IgD-negative memory B cell (primary cell): ENCODE data around the gene PAEP. TPM values are rescaled to one million over a fixed set of nuclear protein-coding genes. Genes with fewer than 3 reads are reported as not detected.
"Not testable (repeated sequence)": the region's sequence is repeated elsewhere in the genome, so short reads cannot be mapped to it uniquely, and the experiment has no call there.

ENCODE experiments used
- H3K27ac Mint-ChIP-seq, 3 donors: one replicate each; pipeline ENCODE4 v1.8.0; 2020 to 2022; ENCODE audit warnings: mild to moderate bottlenecking in 3 of 3, mixed read lengths in 3 of 3, moderate library complexity in 1 of 3
- H3K27me3 Mint-ChIP-seq: one replicate; pipeline ENCODE4 v1.8.0; 2021; ENCODE audit warnings: mixed read lengths
- H3K36me3 Mint-ChIP-seq: one replicate; pipeline ENCODE4 v1.8.0; 2020; ENCODE audit warnings: mild to moderate bottlenecking, mixed read lengths
- H3K4me1 Mint-ChIP-seq, 3 donors: one replicate each; pipeline ENCODE4 v1.8.0; 2020 to 2022; ENCODE audit warnings: mixed read lengths in 3 of 3, mild to moderate bottlenecking in 1 of 3
- H3K4me3 Mint-ChIP-seq, 4 donors: one replicate each; pipeline ENCODE4 v1.8.0; 2020 to 2022; ENCODE audit warnings: mild to moderate bottlenecking in 4 of 4, mixed read lengths in 4 of 4, moderate library complexity in 3 of 4
- H3K9me3 Mint-ChIP-seq, 3 donors: one replicate each; pipeline ENCODE4 v1.8.0; 2020 to 2021; ENCODE audit warnings: mixed read lengths in 3 of 3, mild to moderate bottlenecking in 1 of 3
- polyA plus RNA-seq: library from polyadenylated mRNA; unstranded; fragments of 300-500 nt; fragmentation: Illumina TruSeq; gene quantifications from one replicate; pipeline ENCODE4 v1.2.3, GENCODE V29; 2021

Gene PAEP
- polyA plus RNA-seq, 1 donor from 2014 or later = not detected

- peaks cover 0 to 2% (median 0%) of the 10 kb centered on the region in 3 donors for H3K4me1 Mint-ChIP-seq
- H3K9me3 Mint-ChIP-seq = no peaks in the 10 kb centered on the region
- H3K27ac Mint-ChIP-seq = no peak overlapping the region
- no peaks in the 10 kb centered on the region for H3K36me3 Mint-ChIP-seq
- no peak overlapping the region for H3K4me3 Mint-ChIP-seq
- peaks cover 5% of the 10 kb centered on the region for H3K27me3 Mint-ChIP-seq
Measured at GRCh38 chr9:135522137-135522877, 39.2 kb upstream of the PAEP start.

- Mint-ChIP-seq H3K4me3 (no peak overlapping the region), H3K27ac (no peak overlapping the region), H3K27me3 (peaks cover 5% of the 10 kb centered on the region), H3K36me3 (no peaks in the 10 kb centered on the region), H3K9me3 (no peaks in the 10 kb centered on the region), H3K4me1 (peaks cover 0 to 2% (median 0%) of the 10 kb centered on the region in 3 donors)
Measured at GRCh38 chr9:135522931-135523330, 38.6 kb upstream of the PAEP start.

- H3K36me3 Mint-ChIP-seq = no peaks in the 10 kb centered on the region
- no peaks in the 10 kb centered on the region for H3K9me3 Mint-ChIP-seq
- peaks cover 5% of the 10 kb centered on the region for H3K27me3 Mint-ChIP-seq
- H3K27ac Mint-ChIP-seq = no peak overlapping the region
- peaks cover 0 to 2% (median 0%) of the 10 kb centered on the region in 3 donors for H3K4me1 Mint-ChIP-seq
- no peak overlapping the region for H3K4me3 Mint-ChIP-seq
Measured at GRCh38 chr9:135523521-135524129, 37.9 kb upstream of the PAEP start.

- Mint-ChIP-seq H3K27ac (no peak overlapping the region), H3K4me1 (peaks cover 0 to under 1% (median 0%) of the 10 kb centered on the region in 3 donors), H3K36me3 (no peaks in the 10 kb centered on the region), H3K4me3 (no peak overlapping the region), H3K27me3 (peaks cover 5% of the 10 kb centered on the region), H3K9me3 (no peaks in the 10 kb centered on the region)
Measured at GRCh38 chr9:135524130-135524861, 37.3 kb upstream of the PAEP start.

- H3K9me3 Mint-ChIP-seq = no peaks in the 10 kb centered on the region
- H3K4me3 Mint-ChIP-seq = no peak overlapping the region
- H3K27me3 Mint-ChIP-seq = peaks cover 5% of the 10 kb centered on the region
- H3K36me3 Mint-ChIP-seq = no peaks in the 10 kb centered on the region
- no peak overlapping the region for H3K27ac Mint-ChIP-seq
- no peaks in the 10 kb centered on the region for H3K4me1 Mint-ChIP-seq
Measured at GRCh38 chr9:135525241-135526088, 36.1 kb upstream of the PAEP start.

GRCh38 chr9:135526089-135526729 lies 35.3 kb upstream of the PAEP start:
- Mint-ChIP-seq H3K27me3 (peaks cover 10% of the 10 kb centered on the region), H3K36me3 (no peaks in the 10 kb centered on the region), H3K9me3 (no peaks in the 10 kb centered on the region), H3K27ac (no peak overlapping the region), H3K4me3 (no peak overlapping the region), H3K4me1 (no peaks in the 10 kb centered on the region)

GRCh38 chr9:135526730-135527571 lies 34.6 kb upstream of the PAEP start:
- Mint-ChIP-seq H3K4me3 (no peak overlapping the region), H3K36me3 (no peaks in the 10 kb centered on the region), H3K27me3 (peaks cover 14% of the 10 kb centered on the region), H3K9me3 (no peaks in the 10 kb centered on the region), H3K27ac (no peak overlapping the region), H3K4me1 (no peaks in the 10 kb centered on the region)

GRCh38 chr9:135528842-135529435 lies 32.6 kb upstream of the PAEP start:
- not testable (repeated sequence) for H3K27ac Mint-ChIP-seq, H3K4me3 Mint-ChIP-seq, H3K4me1 Mint-ChIP-seq, H3K9me3 Mint-ChIP-seq, H3K36me3 Mint-ChIP-seq
- peaks cover 14% of the 10 kb centered on the region for H3K27me3 Mint-ChIP-seq

- H3K27me3 Mint-ChIP-seq = peaks cover 18% of the 10 kb centered on the region
- H3K36me3 Mint-ChIP-seq = no peaks in the 10 kb centered on the region
- H3K4me1 Mint-ChIP-seq = no peaks in the 10 kb centered on the region
- peak overlapping the region in 1 of 3 donors; percentile 12 for H3K27ac Mint-ChIP-seq
- no peak overlapping the region for H3K4me3 Mint-ChIP-seq
- H3K9me3 Mint-ChIP-seq = no peaks in the 10 kb centered on the region
Measured at GRCh38 chr9:135530146-135530545, 31.4 kb upstream of the PAEP start.

- H3K36me3 Mint-ChIP-seq = no peaks in the 10 kb centered on the region
- H3K4me1 Mint-ChIP-seq = no peaks in the 10 kb centered on the region
- H3K4me3 Mint-ChIP-seq = no peak overlapping the region
- H3K9me3 Mint-ChIP-seq = no peaks in the 10 kb centered on the region
- peaks cover 18% of the 10 kb centered on the region for H3K27me3 Mint-ChIP-seq
- H3K27ac Mint-ChIP-seq = no peak overlapping the region
Measured at GRCh38 chr9:135531096-135531495, 30.5 kb upstream of the PAEP start.

GRCh38 chr9:135533113-135533512 lies 28.4 kb upstream of the PAEP start:
- H3K9me3 Mint-ChIP-seq = no peaks in the 10 kb centered on the region
- H3K4me1 Mint-ChIP-seq = no peaks in the 10 kb centered on the region
- H3K27me3 Mint-ChIP-seq = peaks cover 26% of the 10 kb centered on the region
- no peaks in the 10 kb centered on the region for H3K36me3 Mint-ChIP-seq
- H3K27ac Mint-ChIP-seq = no peak overlapping the region
- no peak overlapping the region for H3K4me3 Mint-ChIP-seq

GRCh38 chr9:135533674-135534073 lies 27.9 kb upstream of the PAEP start:
- H3K27ac Mint-ChIP-seq = no peak overlapping the region
- H3K4me3 Mint-ChIP-seq = no peak overlapping the region
- H3K36me3 Mint-ChIP-seq = no peaks in the 10 kb centered on the region
- no peaks in the 10 kb centered on the region for H3K9me3 Mint-ChIP-seq
- H3K27me3 Mint-ChIP-seq = peaks cover 26% of the 10 kb centered on the region
- no peaks in the 10 kb centered on the region for H3K4me1 Mint-ChIP-seq

- peaks cover 26% of the 10 kb centered on the region for H3K27me3 Mint-ChIP-seq
- H3K9me3 Mint-ChIP-seq, H3K4me3 Mint-ChIP-seq, H3K36me3 Mint-ChIP-seq, H3K4me1 Mint-ChIP-seq: not testable (repeated sequence)
- peak overlapping the region in 1 of 3 donors; percentile 29 for H3K27ac Mint-ChIP-seq
Measured at GRCh38 chr9:135534192-135534711, 27.3 kb upstream of the PAEP start.
